SK-N-MC (cell line): ENCODE measurements around the gene KCTD10.

Experiments
- EZH2 ChIP-seq: fragments of 200-600 bp; sonication (generic); IDR thresholded peaks from one replicate; pipeline ENCODE4 v1.6.1; 2017; ENCODE audit warnings: antibody characterized with exemption
- FOXP2 ChIP-seq: optimal IDR thresholded peaks from 2 replicates; pipeline ENCODE3; 2011; ENCODE audit warnings: mild to moderate bottlenecking, moderate library complexity; ENCODE audit not compliant: insufficient read depth; ENCODE audit errors: extremely low read length, control extremely low read depth
- POLR2AphosphoS5 ChIP-seq: IDR thresholded peaks from 2 replicates; pipeline ENCODE4 v1.6.1; 2012; ENCODE audit warnings: mild to moderate bottlenecking, low read depth, low read length, borderline replicate concordance

GRCh38 chr12:109445191-109445609, 31.9 kb downstream of the KCTD10 start:
- TF ChIP-seq POLR2AphosphoS5 (no peak), EZH2 (no peak), FOXP2 (no peak)
